GM12864 (cell line): ENCODE measurements around the gene TUBA4A.
A peak's percentile ranks its signal among the peaks of the same experiment; 100 is the strongest.

Source experiments
- DNase-seq: peaks from one replicate; pipeline ENCODE4 v3.0.0-alpha.2; 2011; ENCODE audit warnings: low read depth
- H3K4me3 ChIP-seq: 2 replicates; pipeline ENCODE4 v1.5.1; 2011; ENCODE audit warnings: mild to moderate bottlenecking, low read depth, low read length, control low read depth
- TF ChIP-seq, protein P1 (sequence below): IDR thresholded peaks from 2 replicates; pipeline ENCODE4 v1.5.1; 2011; ENCODE audit warnings: low read depth, mild to moderate bottlenecking, moderate library complexity, low read length, control low read depth, inconsistent platforms; ENCODE audit errors: missing control alignments

TUBA4A gene

DNA sequence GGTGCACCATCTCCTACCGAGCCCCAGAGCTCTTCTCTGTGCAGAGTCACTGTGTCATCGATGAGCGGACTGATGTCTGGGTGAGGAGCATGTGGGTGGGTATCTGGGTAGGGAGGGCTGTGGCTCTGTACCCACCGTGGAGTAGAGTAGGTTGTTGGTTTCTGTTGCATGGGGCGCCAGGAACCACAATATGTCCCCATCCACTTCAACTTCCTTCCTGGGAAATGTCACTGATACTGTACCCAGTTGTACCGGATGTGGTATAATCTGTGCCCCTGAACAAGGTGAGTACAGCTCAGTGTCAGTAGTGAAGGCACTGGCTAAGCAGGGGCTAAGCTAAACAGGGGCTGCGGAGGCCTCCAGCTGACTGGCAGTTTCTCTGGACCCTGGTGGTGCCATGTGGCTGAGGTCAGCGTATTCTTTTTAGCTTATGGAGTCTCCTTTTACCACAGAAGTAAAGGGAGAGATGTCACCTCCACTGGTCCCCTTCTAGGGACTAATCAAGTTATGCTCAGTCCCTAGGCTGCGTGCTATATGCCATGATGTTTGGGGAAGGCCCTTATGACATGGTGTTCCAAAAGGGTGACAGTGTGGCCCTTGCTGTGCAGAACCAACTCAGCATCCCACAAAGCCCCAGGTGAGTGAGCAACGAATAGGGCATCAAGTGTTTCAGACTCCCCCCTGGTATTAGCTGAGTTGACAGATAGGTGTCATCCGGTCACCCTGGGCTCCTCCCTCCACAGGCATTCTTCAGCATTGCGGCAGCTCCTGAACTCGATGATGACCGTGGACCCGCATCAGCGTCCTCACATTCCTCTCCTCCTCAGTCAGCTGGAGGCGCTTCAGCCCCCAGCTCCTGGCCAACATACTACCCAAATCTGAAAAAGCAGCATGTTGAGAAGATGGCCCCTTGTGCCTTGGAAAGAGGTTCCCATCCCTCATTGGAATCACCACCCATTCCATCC, 5.8 kb downstream of the TUBA4A start:
- no peak for DNase-seq
- no peak overlapping the region for H3K4me3 ChIP-seq

GRCh38 chr2:219246559-219246958, 7.2 kb downstream of the TUBA4A start:
- DNase-seq: no peak
- TF ChIP-seq, protein P1, sequence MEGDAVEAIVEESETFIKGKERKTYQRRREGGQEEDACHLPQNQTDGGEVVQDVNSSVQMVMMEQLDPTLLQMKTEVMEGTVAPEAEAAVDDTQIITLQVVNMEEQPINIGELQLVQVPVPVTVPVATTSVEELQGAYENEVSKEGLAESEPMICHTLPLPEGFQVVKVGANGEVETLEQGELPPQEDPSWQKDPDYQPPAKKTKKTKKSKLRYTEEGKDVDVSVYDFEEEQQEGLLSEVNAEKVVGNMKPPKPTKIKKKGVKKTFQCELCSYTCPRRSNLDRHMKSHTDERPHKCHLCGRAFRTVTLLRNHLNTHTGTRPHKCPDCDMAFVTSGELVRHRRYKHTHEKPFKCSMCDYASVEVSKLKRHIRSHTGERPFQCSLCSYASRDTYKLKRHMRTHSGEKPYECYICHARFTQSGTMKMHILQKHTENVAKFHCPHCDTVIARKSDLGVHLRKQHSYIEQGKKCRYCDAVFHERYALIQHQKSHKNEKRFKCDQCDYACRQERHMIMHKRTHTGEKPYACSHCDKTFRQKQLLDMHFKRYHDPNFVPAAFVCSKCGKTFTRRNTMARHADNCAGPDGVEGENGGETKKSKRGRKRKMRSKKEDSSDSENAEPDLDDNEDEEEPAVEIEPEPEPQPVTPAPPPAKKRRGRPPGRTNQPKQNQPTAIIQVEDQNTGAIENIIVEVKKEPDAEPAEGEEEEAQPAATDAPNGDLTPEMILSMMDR: no peak
- H3K4me3 ChIP-seq: no peak overlapping the region

More for the DNA sequence above, 5.8 kb downstream of the TUBA4A start:
- TF ChIP-seq, protein P1: no peak

- TF ChIP-seq, protein P1: no peak
- H3K4me3 ChIP-seq: peak overlapping the region; percentile 94
- no peak for DNase-seq
Measured at GRCh38 chr2:219245899-219246230, 7.9 kb downstream of the TUBA4A start.

- peak; percentile 72 for DNase-seq
- TF ChIP-seq, protein P1: no peak
- H3K4me3 ChIP-seq: peak within 1 kb of the TSS; percentile 94
Measured at GRCh38 chr2:219245148-219245898, 8.4 kb downstream of the TUBA4A start, which contains the start of the genes GLB1L and STK16. Gene GLB1L, minus strand, starts transcription at chr2:219245444. Its CDS starts 1,871 bp downstream, at chr2:219243573. Gene STK16, plus strand, starts transcription at chr2:219245479. Its CDS starts 521 bp downstream, at chr2:219246000.

GRCh38 chr2:219244789-219245147, 8.9 kb downstream of the TUBA4A start:
- no peak for DNase-seq
- peak overlapping the region; percentile 94 for H3K4me3 ChIP-seq
- TF ChIP-seq, protein P1: no peak

- H3K4me3 ChIP-seq: no peak overlapping the region
- TF ChIP-seq, protein P1: no peak
- DNase-seq: no peak
Measured at GRCh38 chr2:219243291-219243761, 10.4 kb downstream of the TUBA4A start.
